Prostate gland (tissue), 2 donors: ENCODE data around the gene FLRT1. TPM values are rescaled to one million over a fixed set of nuclear protein-coding genes. Genes with fewer than 3 reads are reported as not detected.

ENCODE experiments used
- DNase-seq: peaks from one replicate; pipeline ENCODE4 v3.0.0-alpha.2; 2019; ENCODE audit warnings: low spot score
- H3K27ac ChIP-seq, 2 donors: fragments of 200-600 bp; sonication (generic); 2 replicates each; pipeline ENCODE4 v1.5.1; 2017 to 2019
- H3K27me3 ChIP-seq: fragments of 200-600 bp; sonication (generic); replicated peaks from 2 replicates; pipeline ENCODE4 v1.5.1; 2019; ENCODE audit not compliant: insufficient read depth
- H3K36me3 ChIP-seq, 2 donors: fragments of 200-600 bp; sonication (generic); 1 replicate in 1 of 2; 2 replicates in 1 of 2; pipeline versions ENCODE4 v1.5.1 to v1.8.1; 2017 to 2019
- H3K4me1 ChIP-seq: fragments of 200-600 bp; sonication (generic); replicated peaks from 2 replicates; pipeline ENCODE4 v1.5.1; 2019
- H3K4me3 ChIP-seq, 2 donors: fragments of 200-600 bp; sonication (generic); 2 replicates each; pipeline ENCODE4 v1.5.1; 2017 to 2019
- H3K9me3 ChIP-seq: fragments of 200-600 bp; sonication (generic); 2 replicates; pipeline ENCODE4 v1.5.1; 2017
- CTCF ChIP-seq, 4 experiments: fragments of 200-600 bp in 2 of 4; fragments of 450-650 bp in 2 of 4; sonication (generic) in 2 of 4; IDR thresholded peaks; 1 replicate in 3 of 4; 2 replicates in 1 of 4; pipeline ENCODE4 v1.5.1; 2016 to 2019; ENCODE audit warnings: antibody characterized with exemption in 4 of 4, mild to moderate bottlenecking in 2 of 4, moderate library complexity in 2 of 4
- POLR2A ChIP-seq: fragments of 450-650 bp; IDR thresholded peaks from one replicate; pipeline ENCODE4 v1.6.1; 2016; ENCODE audit warnings: antibody characterized with exemption, mild to moderate bottlenecking
- POLR2AphosphoS5 ChIP-seq: sonication (generic); formaldehyde crosslinking; IDR thresholded peaks from one replicate; pipeline ENCODE4 v1.6.1; 2017; ENCODE audit warnings: antibody characterized with exemption
- WGBS: methylation state at CpG from one replicate; pipeline ENCODE4 v1.1.5; 2018; 5-methylcytosine and 5-hydroxymethylcytosine counted together
- intact Hi-C: fragments of 100-400 bp; cut with DNase I; formaldehyde crosslinking; loops from one replicate; pipeline ENCODE4 v1.14.2; 2022
- total RNA-seq, 2 donors: library from RNA; depleted of rRNA; stranded (reverse); fragments of >200 nt; gene quantifications; one replicate each; pipeline ENCODE4 v1.1.0, GENCODE V29; 2016

FLRT1 gene
- total RNA-seq, 2 donors from 2014 or later = 0.36 to 0.57 TPM

- Histone ChIP-seq H3K27ac (no peak overlapping the region), H3K9me3 (no peaks in the 10 kb centered on the region), H3K36me3 (no peaks in the 10 kb centered on the region), H3K4me3 (no peak overlapping the region), H3K4me1 (no peaks in the 10 kb centered on the region), H3K27me3 (no peaks in the 10 kb centered on the region)
- WGBS = 17% methylated on average over 22 of the region's 22 CpGs
- TF ChIP-seq POLR2A (no peak), POLR2AphosphoS5 (no peak), CTCF (IDR thresholded peaks at IDR 0.05) (no peak)
- intact Hi-C loops = no loop called here
- DNase-seq = no peak
These were observed 7.2 kb upstream of the FLRT1 start for GRCh38 chr11:64028398-64029115.

- Histone ChIP-seq H3K4me3 (no peak overlapping the region), H3K4me1 (no peaks in the 10 kb centered on the region), H3K27me3 (no peaks in the 10 kb centered on the region), H3K36me3 (no peaks in the 10 kb centered on the region), H3K27ac (no peak overlapping the region), H3K9me3 (no peaks in the 10 kb centered on the region)
- DNase-seq = no peak
- TF ChIP-seq POLR2A = no peak
- no peak for TF ChIP-seq POLR2AphosphoS5
- TF ChIP-seq CTCF (IDR thresholded peaks at IDR 0.05) = no peak
- WGBS = 78% methylated on average over 8 of the region's 8 CpGs
- intact Hi-C loops = no loop called here
These were observed 6.0 kb upstream of the FLRT1 start for GRCh38 chr11:64029773-64030172.

- TF ChIP-seq POLR2AphosphoS5 = no peak
- TF ChIP-seq CTCF (IDR thresholded peaks at IDR 0.05) = no peak
- no peak for TF ChIP-seq POLR2A
- H3K36me3 ChIP-seq = no peaks in the 10 kb centered on the region
- H3K4me3 ChIP-seq = no peak overlapping the region
- no peaks in the 10 kb centered on the region for H3K9me3 ChIP-seq
- H3K4me1 ChIP-seq = no peaks in the 10 kb centered on the region
- intact Hi-C loops = no loop called here
- DNase-seq = no peak
- 90% methylated on average over 3 of the region's 3 CpGs for WGBS
- no peak overlapping the region for H3K27ac ChIP-seq
- no peaks in the 10 kb centered on the region for H3K27me3 ChIP-seq
These were observed 4.7 kb upstream of the FLRT1 start for GRCh38 chr11:64031001-64031400.

- no peak overlapping the region for H3K27ac ChIP-seq
- TF ChIP-seq CTCF (IDR thresholded peaks at IDR 0.05) = no peak
- TF ChIP-seq POLR2AphosphoS5 = no peak
- TF ChIP-seq POLR2A = no peak
- H3K4me1 ChIP-seq = no peaks in the 10 kb centered on the region
- intact Hi-C loops = no loop called here
- 83% methylated on average over 4 of the region's 4 CpGs for WGBS
- no peaks in the 10 kb centered on the region for H3K9me3 ChIP-seq
- DNase-seq = no peak
- no peaks in the 10 kb centered on the region for H3K36me3 ChIP-seq
- H3K4me3 ChIP-seq = no peak overlapping the region
- H3K27me3 ChIP-seq = no peaks in the 10 kb centered on the region
These were observed 3.7 kb upstream of the FLRT1 start for GRCh38 chr11:64032050-64032449.

- Histone ChIP-seq H3K27me3 (no peaks in the 10 kb centered on the region), H3K4me3 (no peak overlapping the region), H3K9me3 (no peaks in the 10 kb centered on the region), H3K27ac (no peak overlapping the region), H3K36me3 (no peaks in the 10 kb centered on the region), H3K4me1 (no peaks in the 10 kb centered on the region)
- intact Hi-C loops = no loop called here
- no peak for DNase-seq
- TF ChIP-seq CTCF (IDR thresholded peaks at IDR 0.05) = no peak
- TF ChIP-seq POLR2A = no peak
- no peak for TF ChIP-seq POLR2AphosphoS5
- WGBS = 70% methylated on average over 9 of the region's 9 CpGs
These were observed 1.3 kb upstream of the FLRT1 start for GRCh38 chr11:64034411-64034811.
